GM18870 (cell line): ENCODE data around the gene COIL.
"Not testable (repeated sequence)": the region's sequence is repeated elsewhere in the genome, so short reads cannot be mapped to it uniquely, and the experiment has no call there.

ENCODE experiments used
- ATAC-seq: cut with Tn5 transposase; IDR thresholded peaks from one replicate; pipeline ENCODE4 v1.9.1; 2021; ENCODE audit warnings: moderate library complexity; ENCODE audit not compliant: unreplicated experiment

The COIL gene

GRCh38 chr17:56978441-56979090 lies 17.7 kb upstream of the COIL start:
- peak; percentile 19 for ATAC-seq

- ATAC-seq: peak; percentile 47
Measured at GRCh38 chr17:56977673-56978395, 17.0 kb upstream of the COIL start, which contains the start of gene SCPEP1. Gene SCPEP1 (plus strand): TSS chr17:56978131. CDS start chr17:56978160, 29 bp downstream.

- no peak for ATAC-seq
Measured at GRCh38 chr17:56976941-56977608, 16.2 kb upstream of the COIL start.

- no peak for ATAC-seq
Measured at GRCh38 chr17:56975656-56976055, 14.8 kb upstream of the COIL start.

- no peak for ATAC-seq
Measured at GRCh38 chr17:56974055-56974454, 13.2 kb upstream of the COIL start.

- ATAC-seq: no peak
Measured at GRCh38 chr17:56973520-56973919, 12.7 kb upstream of the COIL start.

GRCh38 chr17:56972111-56972730 lies 11.4 kb upstream of the COIL start:
- no peak for ATAC-seq

- ATAC-seq: no peak
Measured at GRCh38 chr17:56970974-56971373, 10.1 kb upstream of the COIL start.

GRCh38 chr17:56966338-56966737 lies 5.5 kb upstream of the COIL start:
- ATAC-seq: no peak

GRCh38 chr17:56965681-56966080 lies 4.8 kb upstream of the COIL start:
- not testable (repeated sequence) for ATAC-seq

- not testable (repeated sequence) for ATAC-seq
Measured at GRCh38 chr17:56965241-56965640, 4.4 kb upstream of the COIL start.

- ATAC-seq: no peak
Measured at GRCh38 chr17:56956992-56957391, 3.9 kb downstream of the COIL start.

GRCh38 chr17:56949595-56949994 lies 11.3 kb downstream of the COIL start:
- ATAC-seq: no peak

GRCh38 chr17:56948491-56948890 lies 12.4 kb downstream of the COIL start:
- ATAC-seq: no peak

- no peak for ATAC-seq
Measured at GRCh38 chr17:56947741-56948140, 13.1 kb downstream of the COIL start.

- no peak for ATAC-seq
Measured at GRCh38 chr17:56945938-56946505, 14.8 kb downstream of the COIL start.

GRCh38 chr17:56943505-56944125 lies 17.2 kb downstream of the COIL start:
- no peak for ATAC-seq

- no peak for ATAC-seq
Measured at GRCh38 chr17:56939869-56940484, 20.9 kb downstream of the COIL start.

- not testable (repeated sequence) for ATAC-seq
Measured at GRCh38 chr17:56938206-56938605, 22.6 kb downstream of the COIL start.

GRCh38 chr17:56937687-56938086 lies 23.2 kb downstream of the COIL start:
- ATAC-seq: no peak
